Measurements from ENCODE around the gene MTX1. TPM values are rescaled to one million over a fixed set of nuclear protein-coding genes. Genes with fewer than 3 reads are reported as not detected.
A peak's percentile ranks its signal among the peaks of the same experiment; 100 is the strongest.
"Not testable (repeated sequence)": the region's sequence is repeated elsewhere in the genome, so short reads cannot be mapped to it uniquely, and the experiment has no call there.

The MTX1 gene
- total RNA-seq, 1 donor from 2014 or later = 22.6 TPM

- DNase-seq (ENCODE audit: low spot score) = no peak
- ATAC-seq = no peak
Measured at GRCh38 chr1:155186794-155187455, 21.6 kb upstream of the MTX1 start.

DNA sequence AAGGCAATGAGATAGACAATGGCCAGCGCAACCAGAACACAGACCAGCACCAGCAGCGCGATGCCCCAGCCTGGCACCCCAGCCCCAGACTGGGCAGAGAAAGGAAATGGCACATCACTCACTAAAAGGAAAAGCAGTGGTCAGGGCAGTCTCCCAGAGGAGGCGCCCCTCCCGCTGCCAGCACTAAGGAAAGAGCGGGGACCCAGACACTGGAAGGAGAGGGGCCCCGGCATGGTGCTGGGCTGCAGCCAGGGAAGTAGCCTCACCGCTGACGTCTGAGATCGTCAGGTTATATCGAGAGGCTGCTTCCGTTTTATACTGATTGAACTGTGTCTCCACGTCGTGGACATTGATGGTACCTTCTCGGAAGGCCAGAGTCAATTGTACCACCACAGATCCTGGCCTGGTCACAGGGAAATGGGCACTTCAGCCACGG is 21.0 kb upstream of the MTX1 start:
- ATAC-seq (no peak), DNase-seq (ENCODE audit: low spot score) (no peak)

DNA sequence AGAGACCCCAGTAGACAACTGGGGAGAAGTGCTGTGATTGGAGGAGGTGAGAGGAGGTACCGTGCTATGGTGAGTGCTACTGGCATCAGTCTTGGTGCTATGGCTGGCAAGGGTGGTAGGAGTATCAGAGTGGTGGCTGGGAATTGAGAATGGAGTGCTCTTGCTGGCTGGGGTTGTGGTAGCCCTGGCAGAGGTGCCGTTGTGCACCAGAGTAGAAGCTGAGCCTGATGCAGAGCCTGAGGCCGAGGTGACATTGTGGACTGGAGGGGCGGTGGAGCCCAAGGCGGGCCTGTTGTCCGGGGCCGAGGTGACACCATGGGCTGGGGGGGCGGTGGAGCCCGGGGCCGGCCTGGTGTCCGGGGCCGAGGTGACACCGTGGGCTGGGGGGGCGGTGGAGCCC is 20.2 kb upstream of the MTX1 start:
- ATAC-seq = no peak
- DNase-seq (ENCODE audit: low spot score) = no peak

DNA sequence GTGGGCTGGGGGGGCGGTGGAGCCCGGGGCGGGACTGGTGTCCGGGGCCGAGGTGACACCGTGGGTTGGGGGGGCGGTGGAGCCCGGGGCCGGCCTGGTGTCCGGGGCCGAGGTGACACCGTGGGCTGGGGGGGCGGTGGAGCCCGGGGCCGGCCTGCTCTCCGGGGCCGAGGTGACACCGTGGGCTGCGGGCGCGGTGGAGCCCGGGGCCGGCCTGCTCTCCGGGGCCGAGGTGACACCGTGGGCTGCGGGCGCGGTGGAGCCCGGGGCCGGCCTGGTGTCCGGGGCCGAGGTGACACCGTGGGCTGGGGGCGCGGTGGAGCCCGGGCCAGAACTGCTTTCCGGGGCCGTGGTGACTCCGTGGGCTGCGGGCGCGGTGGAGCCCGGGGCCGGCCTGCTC is 18.6 kb upstream of the MTX1 start:
- not testable (repeated sequence) for DNase-seq (ENCODE audit: low spot score)

GRCh38 chr1:155191904-155192303 is 16.6 kb upstream of the MTX1 start:
- ATAC-seq = no peak
- no peak for DNase-seq (ENCODE audit: low spot score)

More for the DNA sequence above, 18.6 kb upstream of the MTX1 start:
- ATAC-seq = not testable (repeated sequence)

GRCh38 chr1:155192346-155193274 is 15.9 kb upstream of the MTX1 start:
- no peak for DNase-seq (ENCODE audit: low spot score)

DNA sequence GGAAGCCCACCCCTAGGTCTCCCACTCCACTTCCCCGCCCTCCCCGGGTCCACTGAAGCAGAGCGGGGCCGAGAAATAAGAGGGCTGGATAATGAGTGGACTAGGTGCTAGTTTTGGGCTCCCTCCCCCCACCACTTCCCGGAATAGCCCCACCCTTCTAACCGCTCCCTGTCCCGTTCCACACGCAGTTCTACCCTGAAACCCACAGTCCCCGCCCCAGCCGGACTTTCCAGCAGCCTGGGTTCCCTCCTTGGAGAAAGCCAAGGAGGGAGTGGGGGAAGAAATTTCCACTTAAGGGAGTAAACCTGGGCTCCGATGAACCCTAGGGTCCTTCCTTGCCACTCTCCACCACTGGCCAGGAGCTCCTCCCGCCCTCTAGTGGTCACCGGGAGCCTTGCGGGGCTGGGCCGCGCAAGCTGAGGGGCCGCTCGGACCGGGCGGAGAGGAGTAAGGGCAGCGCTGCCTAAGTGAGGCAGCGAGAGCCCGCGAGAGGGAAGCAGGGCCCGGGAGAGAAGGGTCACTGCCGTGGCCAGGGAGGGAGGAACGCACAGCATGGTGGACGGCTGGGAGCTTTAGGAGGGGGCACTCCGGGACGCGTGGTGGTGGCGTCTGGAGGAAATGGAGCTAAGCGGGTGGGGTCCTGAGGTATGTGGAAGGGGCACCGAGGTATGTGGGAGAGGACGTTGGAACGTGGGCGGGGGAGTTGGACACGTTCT is 15.1 kb upstream of the MTX1 start:
- ATAC-seq = peak; percentile 91

More at GRCh38 chr1:155192346-155193274, 15.9 kb upstream of the MTX1 start:
- ATAC-seq = no peak

DNA sequence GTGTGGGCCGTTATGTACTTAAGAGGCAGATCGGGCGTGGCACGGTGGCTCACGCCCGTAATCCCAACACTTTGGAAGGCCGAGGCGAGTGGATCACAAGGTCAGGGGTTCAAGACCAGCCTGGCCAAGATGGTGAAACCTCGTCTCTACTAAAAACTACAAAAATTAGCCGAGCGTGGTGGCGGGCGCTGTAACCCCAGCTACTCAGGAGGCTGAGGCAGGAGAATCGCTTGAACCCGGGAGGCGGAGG is 14.6 kb upstream of the MTX1 start:
- not testable (repeated sequence) for DNase-seq (ENCODE audit: low spot score); ATAC-seq

More for the DNA sequence above, 15.1 kb upstream of the MTX1 start:
- DNase-seq (ENCODE audit: low spot score) = peak; percentile 79

DNA sequence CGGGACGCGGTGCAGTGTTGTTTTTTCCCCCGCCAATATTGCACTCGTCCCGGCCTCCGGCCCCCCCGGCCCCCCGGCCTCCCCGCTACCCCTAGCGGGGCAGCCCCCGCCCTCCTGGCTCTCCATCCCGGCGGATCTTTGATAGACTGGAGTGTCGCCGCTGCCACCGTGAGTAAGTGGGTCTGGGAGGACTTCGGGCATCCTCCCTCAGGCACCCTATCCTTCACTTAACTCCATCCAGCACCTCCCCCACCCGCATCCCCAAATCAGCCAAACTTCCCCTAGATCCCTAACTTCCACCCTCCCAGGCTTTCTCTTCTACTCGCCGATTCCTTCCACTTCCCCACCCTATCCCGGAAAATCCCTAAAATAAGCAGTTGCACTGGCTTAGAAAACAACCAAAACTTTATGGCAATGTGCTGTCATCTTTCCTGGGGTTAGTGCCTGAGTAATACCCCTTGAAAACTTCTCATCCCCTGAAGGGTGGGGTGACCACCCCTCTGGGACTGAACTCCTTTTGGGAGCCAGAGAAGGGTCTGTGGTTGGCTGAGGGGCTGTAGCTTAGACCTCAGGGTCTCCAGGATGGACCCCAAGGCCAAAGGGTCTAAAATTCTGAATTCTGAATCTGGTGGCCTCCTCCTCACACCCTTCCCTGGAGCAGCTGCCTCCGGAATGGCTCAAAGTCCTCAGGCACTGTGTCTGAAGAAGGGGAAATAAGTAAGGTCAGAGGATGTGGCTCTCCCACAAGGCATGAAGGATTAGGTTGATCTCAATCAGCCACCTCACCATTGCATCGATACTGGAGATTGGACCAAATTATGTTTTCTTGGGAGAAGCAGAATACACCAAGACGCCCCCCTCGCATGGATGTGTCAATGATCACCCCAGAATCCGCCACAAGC is 13.0 kb upstream of the MTX1 start:
- DNase-seq (ENCODE audit: low spot score) (no peak), ATAC-seq (no peak)

- DNase-seq (ENCODE audit: low spot score) (no peak), ATAC-seq (no peak)
Measured at GRCh38 chr1:155196103-155196892, 12.2 kb upstream of the MTX1 start.

DNA sequence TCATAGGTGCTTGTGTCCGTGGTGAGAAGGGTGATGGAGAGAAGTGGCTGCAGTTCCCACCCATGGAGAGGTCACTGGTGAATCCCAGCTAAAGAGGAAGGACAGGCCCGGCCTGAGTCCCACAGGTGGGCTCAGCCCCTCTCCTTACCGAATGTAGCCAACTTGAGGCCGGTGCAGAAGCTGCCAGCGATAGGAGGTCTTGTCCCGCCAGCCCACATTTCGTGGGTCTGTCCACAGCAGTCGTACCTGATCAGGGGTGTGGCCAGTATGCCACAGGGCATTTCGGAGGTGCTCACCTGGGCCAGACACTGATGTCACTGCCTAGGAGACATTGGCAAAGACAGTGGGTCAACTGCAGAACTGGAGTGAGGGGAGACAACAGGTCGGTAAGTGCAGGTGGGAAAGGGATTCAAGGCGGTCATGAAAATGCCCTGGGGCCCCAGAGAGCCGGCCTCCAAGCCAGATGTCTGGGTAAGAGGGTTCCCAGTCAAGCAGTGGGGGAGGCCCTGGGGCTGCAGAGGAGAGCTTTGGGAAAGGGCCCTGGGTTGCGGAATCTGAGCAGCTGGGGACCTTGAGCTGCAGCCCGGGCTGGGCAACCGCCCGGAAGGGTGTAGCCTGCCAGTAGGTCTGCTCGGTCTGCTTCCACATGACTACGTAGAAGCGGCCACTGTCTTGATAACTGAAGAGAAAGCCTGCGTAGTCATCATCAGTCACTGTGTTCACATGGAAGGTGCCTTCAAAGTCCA is 11.4 kb upstream of the MTX1 start:
- DNase-seq (ENCODE audit: low spot score) (no peak), ATAC-seq (no peak)

DNA sequence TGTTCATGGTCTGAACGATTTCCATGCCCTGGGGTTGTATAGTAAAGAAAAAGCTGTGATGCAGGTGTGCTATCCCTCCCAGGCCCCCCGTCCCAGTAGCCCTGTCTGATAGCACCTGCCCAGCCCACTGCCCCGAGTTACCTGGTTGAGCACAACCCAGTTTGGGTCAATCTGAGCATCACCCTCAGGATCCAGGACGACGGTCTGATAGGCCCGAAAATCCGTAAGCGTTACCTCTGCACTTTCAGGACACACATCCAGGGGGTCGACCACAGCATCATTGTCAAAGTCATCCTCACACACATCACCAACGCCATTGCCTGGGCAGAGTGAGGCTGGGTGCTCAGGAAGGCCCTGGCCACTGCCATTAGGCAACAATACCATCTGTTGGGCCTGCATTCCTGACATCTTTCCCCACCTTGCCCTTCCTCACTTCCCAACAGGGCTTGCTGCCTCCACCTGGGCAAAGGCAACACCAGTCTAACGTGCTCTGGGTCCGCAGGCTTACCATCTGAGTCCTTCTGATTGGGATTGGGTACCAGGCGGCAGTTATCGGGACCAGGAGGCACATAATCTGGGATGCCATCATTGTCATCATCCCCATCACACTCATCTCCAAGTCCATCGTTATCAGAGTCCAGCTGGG is 10.5 kb upstream of the MTX1 start:
- no peak for ATAC-seq
- no peak for DNase-seq (ENCODE audit: low spot score)

GRCh38 chr1:155198547-155198906 is 10.0 kb upstream of the MTX1 start:
- DNase-seq (ENCODE audit: low spot score) (no peak), ATAC-seq (no peak)

GRCh38 chr1:155199792-155200191 is 8.7 kb upstream of the MTX1 start:
- DNase-seq (ENCODE audit: low spot score) (no peak), ATAC-seq (no peak)

DNA sequence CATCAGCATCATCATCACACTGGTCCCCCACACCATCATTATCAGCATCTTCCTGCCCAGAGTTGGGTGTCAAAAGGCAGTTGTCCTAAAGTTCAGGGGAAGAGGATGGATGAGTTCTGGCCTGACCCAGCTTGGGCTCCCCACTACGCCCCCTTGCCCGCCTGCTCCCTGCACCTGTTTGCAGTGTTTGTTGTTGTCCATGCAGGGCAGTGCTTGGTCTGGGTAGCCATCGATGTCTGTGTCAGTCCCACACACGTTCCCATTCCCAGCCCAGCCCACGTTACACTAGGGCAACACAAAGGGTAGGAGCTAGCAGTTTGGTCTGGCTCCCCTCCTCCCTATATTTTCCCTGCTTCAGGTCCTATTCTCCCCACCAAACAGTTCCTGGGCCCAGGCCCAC is 7.6 kb upstream of the MTX1 start:
- no peak for ATAC-seq

DNA sequence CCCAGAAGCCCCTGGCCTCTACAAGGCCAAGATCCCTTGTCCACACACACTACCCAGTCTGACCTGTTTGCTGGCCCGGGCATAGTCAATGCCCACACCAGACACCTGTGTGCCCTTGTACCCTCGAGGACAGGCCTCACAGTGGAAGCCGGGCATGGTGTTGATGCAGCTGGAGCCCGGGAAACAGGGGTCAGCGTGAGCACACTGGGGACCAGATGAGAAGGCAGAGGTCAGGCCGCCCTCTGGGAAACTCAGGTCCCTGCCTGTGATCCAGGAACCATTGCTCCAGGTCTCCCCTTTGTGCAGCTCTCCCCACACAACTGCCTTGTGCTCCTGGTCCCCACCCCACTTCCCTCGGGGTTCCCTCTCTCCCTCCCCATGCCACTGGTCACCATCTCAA is 6.3 kb upstream of the MTX1 start:
- ATAC-seq = no peak
- no peak for DNase-seq (ENCODE audit: low spot score)

More for the DNA sequence above, 7.6 kb upstream of the MTX1 start:
- no peak for DNase-seq (ENCODE audit: low spot score)

DNA sequence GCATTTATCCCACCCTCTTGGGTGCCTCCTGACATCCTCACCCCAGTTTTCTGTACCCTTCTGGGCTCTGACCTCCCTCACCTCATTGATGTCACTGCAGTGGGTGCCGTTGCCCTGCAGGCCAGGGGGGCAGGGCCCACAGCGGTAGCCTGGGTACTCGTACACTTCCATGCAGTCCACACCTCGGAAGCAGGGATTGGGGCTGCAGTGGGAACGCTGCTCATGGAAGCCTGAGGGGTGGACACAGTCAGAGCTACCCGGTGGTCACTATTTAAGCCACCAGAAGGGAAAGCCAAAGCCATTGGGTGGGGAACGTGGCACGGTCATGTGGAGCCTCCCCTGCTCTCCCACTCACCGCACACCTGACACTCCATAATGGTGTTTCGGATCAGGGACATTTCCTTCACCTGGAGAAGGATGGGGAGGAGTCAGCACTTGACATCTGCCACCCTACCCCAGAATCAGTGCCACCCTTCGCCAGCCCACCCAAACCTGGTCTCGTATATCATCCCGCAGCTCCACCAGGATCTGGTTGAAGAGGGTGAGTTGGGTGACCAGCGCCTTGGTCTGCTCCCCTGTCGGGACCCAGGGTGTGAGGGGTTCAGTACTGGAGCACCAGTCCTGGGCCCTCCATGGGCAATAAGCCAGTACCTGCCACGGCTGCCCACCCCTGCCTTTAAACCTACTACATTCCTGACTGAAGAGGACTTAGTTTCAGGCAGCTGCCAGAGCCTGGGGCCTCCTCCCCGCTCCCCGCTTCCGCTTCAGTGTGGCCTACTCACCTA is 5.6 kb upstream of the MTX1 start:
- DNase-seq (ENCODE audit: low spot score) (no peak), ATAC-seq (no peak)

GRCh38 chr1:155205035-155205434 is 3.5 kb upstream of the MTX1 start:
- ATAC-seq (no peak), DNase-seq (ENCODE audit: low spot score) (no peak)

Data from left lobe of liver (tissue), 2 donors.